ENCODE results near the gene PBOV1.

The PBOV1 gene

GRCh38 chr6:138248878-138249277 lies 30.6 kb upstream of the PBOV1 start:
- no peak for DNase-seq (ENCODE audit: extremely low spot score)
- no peak for TF ChIP-seq CTCF (IDR thresholded peaks at IDR 0.05; ENCODE audit: control extremely low read depth, extremely low read depth, low read depth, missing control alignments)
- POLR2A ChIA-PET, result no interaction called here
- CTCF ChIA-PET, result interaction anchor here (1.1 kb wide), 1 partner anchor 11 kb away, joined by 4 read pairs; no protein-coding TSS in a partner anchor

GRCh38 chr6:138248011-138248410 lies 29.7 kb upstream of the PBOV1 start:
- CTCF ChIA-PET, result no interaction called here
- TF ChIP-seq CTCF (IDR thresholded peaks at IDR 0.05; ENCODE audit: control extremely low read depth, extremely low read depth, low read depth, missing control alignments), result no peak

GRCh38 chr6:138246650-138247440 lies 28.6 kb upstream of the PBOV1 start:
- CTCF ChIA-PET, result no interaction called here
- TF ChIP-seq CTCF (IDR thresholded peaks at IDR 0.05; ENCODE audit: control extremely low read depth, extremely low read depth, low read depth, missing control alignments), result no peak
- POLR2A ChIA-PET, result no interaction called here
- DNase-seq (ENCODE audit: extremely low spot score), result no peak

More at GRCh38 chr6:138248011-138248410, 29.7 kb upstream of the PBOV1 start:
- no peak for DNase-seq (ENCODE audit: extremely low spot score)
- POLR2A ChIA-PET, result no interaction called here

GRCh38 chr6:138245751-138246150 lies 27.5 kb upstream of the PBOV1 start:
- POLR2A ChIA-PET, result no interaction called here
- TF ChIP-seq CTCF (IDR thresholded peaks at IDR 0.05; ENCODE audit: control extremely low read depth, extremely low read depth, low read depth, missing control alignments), result no peak
- DNase-seq (ENCODE audit: extremely low spot score), result no peak
- CTCF ChIA-PET, result no interaction called here

GRCh38 chr6:138242987-138243592 lies 24.8 kb upstream of the PBOV1 start:
- no peak for TF ChIP-seq CTCF (IDR thresholded peaks at IDR 0.05; ENCODE audit: control extremely low read depth, extremely low read depth, low read depth, missing control alignments)
- POLR2A ChIA-PET, result no interaction called here
- CTCF ChIA-PET, result interaction anchor here (1.2 to 2.6 kb wide), 2 partner anchors 8 to 10 kb away, joined by 3 to 10 read pairs; no protein-coding TSS in a partner anchor
- no peak for DNase-seq (ENCODE audit: extremely low spot score)

GRCh38 chr6:138241934-138242333 lies 23.6 kb upstream of the PBOV1 start:
- ChIA-PET POLR2A (no interaction called here), CTCF (interaction anchor here (2.6 kb wide), 1 partner anchor 9 kb away, joined by 10 read pairs; no protein-coding TSS in a partner anchor)
- no peak for DNase-seq (ENCODE audit: extremely low spot score)
- TF ChIP-seq CTCF (IDR thresholded peaks at IDR 0.05; ENCODE audit: control extremely low read depth, extremely low read depth, low read depth, missing control alignments), result no peak
